8988T (cell line): ENCODE data around the gene FAM168A.
A peak's percentile ranks its signal among the peaks of the same experiment; 100 is the strongest.

Source experiments
- DNase-seq: peaks from one replicate; pipeline ENCODE4 v3.0.0; 2011

FAM168A gene

DNA sequence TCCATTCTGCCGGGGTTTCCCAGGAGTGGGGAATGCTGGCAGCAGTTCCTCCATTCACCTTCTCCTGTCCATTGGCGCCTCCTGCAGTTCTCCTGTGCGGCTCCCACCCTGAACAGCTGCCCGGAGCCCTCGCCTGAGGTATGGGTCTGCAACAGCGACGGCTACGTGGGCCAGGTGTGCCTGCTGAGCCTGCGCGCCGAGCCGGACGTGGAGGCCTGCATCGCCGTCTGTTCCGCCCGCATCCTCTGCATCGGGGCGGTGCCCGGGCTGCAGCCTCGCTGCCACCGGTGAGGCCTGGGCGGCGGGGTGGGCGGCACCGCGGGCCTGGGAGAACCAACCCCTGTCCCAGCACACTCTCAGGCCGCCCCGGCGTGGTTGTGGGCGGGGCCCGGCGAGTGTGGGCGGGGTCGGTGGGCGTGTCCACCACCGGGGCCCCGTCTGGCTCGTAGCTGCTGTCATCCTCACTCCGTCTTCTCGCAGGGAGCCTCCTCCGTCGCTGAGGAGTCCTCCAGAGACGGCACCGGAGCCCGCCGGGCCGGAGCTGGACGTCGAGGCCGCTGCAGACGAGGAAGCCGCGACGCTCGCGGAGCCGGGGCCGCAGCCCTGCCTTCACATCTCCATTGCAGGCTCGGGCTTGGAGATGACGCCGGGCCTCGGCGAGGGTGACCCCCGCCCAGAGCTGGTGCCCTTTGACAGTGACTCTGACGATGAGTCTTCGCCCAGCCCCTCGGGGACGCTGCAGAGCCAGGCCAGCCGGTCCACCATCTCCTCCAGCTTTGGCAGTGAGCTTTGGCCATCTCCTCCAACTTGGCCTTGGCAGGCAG is 235.7 kb downstream of the FAM168A start:
- DNase-seq = peak; percentile 72

DNA sequence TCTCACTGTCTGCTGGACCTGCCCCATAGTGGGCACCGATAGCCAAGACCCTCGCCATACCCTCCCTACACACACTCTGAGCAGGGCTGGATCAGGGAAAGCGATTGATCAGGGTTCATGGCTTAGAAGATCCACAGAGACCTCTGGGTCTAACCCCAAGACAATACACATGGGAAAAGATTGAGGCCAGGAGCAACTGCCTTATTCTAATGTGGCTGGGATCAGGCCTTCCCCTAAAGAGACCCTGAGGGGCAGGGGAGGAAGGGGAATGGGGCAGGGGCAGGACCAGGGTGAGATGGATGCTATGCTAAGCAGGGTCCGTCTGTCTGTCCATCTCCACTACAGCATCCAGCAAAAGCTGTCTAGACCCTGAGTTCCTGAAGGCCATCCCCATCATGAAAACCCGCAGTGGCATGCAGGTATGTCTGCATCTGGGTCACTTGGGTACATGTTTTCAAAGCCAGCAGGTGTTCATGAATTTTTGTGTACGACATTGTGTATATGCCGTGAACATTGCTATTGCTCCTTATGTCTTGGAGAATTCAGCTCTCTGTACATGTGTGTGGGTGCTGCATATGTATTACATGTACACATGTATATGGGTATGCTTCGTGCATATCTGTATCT is 237.1 kb downstream of the FAM168A start:
- DNase-seq = no peak

DNA sequence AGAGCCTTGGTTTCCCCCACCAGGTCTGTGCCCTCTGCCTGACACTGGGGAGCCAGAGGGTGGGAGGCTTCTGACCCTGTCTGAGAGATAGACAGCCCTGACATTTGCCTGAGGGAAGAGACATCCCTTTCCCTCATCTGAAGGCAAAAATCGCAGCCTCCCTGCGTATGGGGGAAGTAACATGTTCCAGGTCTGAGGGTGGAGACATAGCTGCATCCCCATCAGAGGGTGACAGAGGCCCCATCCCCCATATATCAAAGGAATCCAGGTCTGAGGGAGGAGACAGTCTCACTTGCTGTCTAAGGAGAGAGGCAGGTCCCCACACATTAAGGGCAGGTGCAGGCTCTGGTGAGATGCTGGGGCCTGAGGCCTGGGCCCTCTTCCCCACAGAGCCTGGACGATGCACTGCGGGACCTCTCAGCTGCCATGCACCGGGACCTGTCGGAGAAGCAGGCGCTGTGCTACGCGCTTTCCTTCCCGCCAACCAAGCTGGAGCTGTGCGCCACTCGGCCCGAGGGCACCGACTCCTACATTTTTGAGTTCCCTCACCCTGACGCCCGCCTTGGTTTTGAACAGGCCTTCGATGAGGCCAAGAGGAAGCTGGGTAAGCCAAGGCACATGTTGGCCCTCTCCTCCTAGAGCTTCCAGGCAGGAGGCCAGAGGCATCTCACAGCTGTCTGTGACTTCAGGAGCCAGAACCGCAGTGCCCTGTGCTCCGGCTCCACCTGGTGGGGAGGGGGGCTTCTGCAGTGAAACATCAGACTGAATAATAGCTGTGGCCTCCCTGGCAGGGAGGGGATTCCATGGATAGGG is 237.8 kb downstream of the FAM168A start:
- DNase-seq = peak; percentile 96

DNA sequence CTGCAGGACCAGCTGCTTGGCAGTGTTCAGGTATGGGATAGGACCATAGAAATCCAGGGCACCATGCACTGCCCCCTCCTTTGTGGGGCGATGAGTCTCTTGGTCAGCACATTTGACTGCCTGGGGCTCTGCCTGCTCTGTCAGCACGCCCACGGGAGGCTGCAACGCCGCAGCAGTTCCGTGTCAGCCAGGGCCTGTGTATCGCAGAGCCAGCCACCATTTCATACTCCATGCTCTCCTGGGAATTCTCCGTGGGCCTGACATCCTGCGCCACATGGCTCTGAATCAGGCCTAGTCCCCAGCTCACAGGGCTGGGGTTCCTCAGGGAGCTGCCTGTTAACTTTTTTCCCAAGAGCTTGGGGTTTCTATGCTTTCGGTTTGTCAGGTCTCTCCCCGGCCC is 238.6 kb downstream of the FAM168A start:
- DNase-seq = no peak

DNA sequence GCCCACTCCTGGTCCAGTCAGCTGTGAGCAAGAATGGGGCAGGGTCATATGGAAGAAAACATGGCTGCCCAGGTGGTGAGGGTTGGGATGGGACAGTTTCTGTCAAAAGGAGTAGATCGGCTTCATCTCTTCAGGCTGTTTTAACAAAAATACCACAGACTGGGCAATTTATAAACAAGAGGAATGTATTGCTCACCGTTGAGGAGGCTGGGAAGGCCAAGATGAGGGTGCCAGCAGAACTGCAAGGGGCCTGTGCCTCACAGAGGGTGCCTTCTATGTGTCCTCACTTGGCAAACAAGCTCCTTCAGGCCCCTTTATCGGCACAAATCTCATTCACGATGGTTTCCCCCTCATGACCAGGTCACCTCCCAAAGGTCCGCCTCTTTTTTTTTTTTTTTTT is 239.8 kb downstream of the FAM168A start:
- no peak for DNase-seq

DNA sequence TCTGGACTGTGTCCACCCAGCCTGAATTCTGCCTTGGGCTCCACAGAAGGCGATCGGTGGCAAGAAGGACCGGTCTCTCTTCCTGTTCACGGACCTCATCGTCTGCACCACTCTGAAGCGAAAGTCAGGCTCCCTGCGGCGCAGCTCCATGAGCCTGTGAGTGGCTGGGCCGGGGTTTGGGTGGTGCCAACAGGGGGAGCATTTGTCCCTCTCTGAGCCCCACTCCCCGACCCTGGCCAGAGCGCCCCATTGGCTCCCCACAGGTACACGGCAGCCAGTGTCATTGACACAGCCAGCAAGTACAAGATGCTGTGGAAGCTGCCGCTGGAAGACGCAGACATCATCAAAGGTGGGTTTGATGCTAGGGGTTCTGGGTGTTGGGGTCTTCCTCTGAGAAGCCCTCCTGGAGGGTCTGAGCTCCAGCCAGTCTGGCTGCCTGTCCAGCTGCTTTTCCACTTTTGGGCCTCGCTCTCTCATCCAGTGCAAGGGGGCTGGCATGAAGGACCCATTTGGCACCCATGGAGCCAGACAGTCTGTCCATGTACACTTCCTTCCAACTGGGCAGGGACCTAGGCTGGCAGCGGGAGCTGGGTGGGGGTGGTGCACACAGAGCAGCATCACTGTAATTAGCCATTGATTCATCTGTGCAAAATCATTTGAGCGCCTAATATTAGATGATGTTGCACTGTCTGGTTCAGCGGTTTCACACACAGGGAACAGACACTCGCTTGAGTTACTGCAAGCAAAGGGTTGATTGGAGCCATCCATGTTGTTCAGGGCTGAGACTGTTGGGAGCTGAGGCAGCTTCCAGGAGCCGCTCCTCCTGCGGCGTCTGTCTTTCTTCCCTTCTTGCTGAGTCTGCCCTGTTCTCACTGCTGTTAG is 240.7 kb downstream of the FAM168A start:
- no peak for DNase-seq

GRCh38 chr11:73355109-73355508 is 242.8 kb downstream of the FAM168A start:
- DNase-seq = no peak

DNA sequence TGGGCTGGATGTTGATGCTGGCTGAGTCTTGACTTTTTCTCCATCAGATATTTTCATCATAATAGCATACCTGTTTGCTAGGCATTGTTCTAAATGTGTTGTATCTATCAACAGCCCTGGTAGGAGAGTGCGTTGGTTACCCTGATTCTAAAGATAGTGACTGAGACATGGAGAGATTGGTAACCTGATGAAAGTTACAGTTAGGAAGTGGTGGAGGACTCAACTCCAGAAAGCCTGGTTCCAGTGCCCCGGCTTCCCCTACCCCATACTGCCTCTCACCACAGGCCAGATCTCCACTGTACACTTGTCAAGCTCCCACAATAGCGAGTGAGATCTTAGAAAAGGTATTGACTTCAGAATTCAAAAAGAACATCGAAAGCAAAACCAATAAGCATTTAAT is 244.5 kb downstream of the FAM168A start:
- no peak for DNase-seq

GRCh38 chr11:73350908-73351636 is 246.8 kb downstream of the FAM168A start:
- DNase-seq = peak; percentile 94
